ENCODE data around the gene DENND5A. TPM values are rescaled to one million over a fixed set of nuclear protein-coding genes. Genes with fewer than 3 reads are reported as not detected.

Gene DENND5A
- total and polyA plus RNA-seq, 5 donors from 2014 or later, result 2.2 to 44.3 (median 3.8) TPM

DNA sequence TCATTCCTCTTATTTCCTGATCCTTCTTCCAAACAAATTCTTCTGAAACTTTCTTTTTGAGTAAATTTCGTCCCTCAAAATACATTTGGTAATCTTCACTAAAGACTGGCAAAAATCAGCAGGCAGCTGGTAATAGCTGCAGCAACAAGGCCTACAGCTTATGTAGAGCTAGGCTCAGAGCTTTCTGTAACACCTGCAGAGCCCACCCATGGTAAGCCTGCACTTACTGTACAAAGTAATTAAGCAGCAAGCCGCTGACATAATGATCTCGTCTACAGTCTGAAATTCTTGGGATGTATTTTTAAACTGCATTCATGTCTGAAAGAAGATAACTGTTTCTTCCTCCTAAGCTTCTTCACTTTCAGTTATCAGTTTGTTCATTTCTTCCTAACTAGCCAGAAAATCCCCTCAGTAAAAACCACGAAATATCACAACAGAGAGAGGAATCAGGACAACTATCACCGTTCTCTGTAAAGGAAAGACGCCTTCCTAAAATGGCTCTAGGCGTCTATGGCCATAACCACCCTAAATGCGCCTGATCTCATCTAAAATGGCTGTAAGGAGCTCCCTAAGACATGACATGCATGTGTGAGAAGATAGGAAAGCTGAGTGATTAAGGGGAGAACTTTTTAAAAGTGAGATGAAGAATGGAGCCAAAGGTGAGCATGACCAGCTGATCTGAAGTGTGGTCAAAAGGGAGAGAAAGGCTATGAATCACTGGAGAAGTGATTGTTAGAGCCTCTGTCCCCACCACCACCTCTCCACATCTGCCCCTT is 56.2 kb downstream of the DENND5A start:
- Mint-ChIP-seq H3K27ac (peak overlapping the region in 2 of 3 donors; percentile 9 to 40), H3K4me3 (no peak overlapping the region), H3K9me3 (no peaks in the 10 kb centered on the region), H3K4me1 (peaks cover 0 to 17% (median 6%) of the 10 kb centered on the region in 4 donors), H3K27me3 (no peaks in the 10 kb centered on the region), H3K36me3 (no peaks in the 10 kb centered on the region)
- ATAC-seq (ENCODE audit: low read depth in 2 of 2) (no peak), DNase-seq (no peak)
- Histone ChIP-seq H3K4me3 (ENCODE audit: low read depth, low read length) (no peak overlapping the region), H3K9me3 (ENCODE audit: control insufficient read depth in 2 of 2, low read length in 2 of 2) (no peaks in the 10 kb centered on the region), H3K27me3 (ENCODE audit: control insufficient read depth, insufficient read depth, low read length) (no peaks in the 10 kb centered on the region), H3K4me1 (ENCODE audit: control insufficient read depth, insufficient read depth, low read length, poor library complexity, severe bottlenecking) (no peaks in the 10 kb centered on the region), H3K36me3 (ENCODE audit: control insufficient read depth, insufficient read depth, low read length) (no peaks in the 10 kb centered on the region), H3K27ac (ENCODE audit: insufficient read depth, low read length, poor library complexity, severe bottlenecking) (no peak overlapping the region)

DNA sequence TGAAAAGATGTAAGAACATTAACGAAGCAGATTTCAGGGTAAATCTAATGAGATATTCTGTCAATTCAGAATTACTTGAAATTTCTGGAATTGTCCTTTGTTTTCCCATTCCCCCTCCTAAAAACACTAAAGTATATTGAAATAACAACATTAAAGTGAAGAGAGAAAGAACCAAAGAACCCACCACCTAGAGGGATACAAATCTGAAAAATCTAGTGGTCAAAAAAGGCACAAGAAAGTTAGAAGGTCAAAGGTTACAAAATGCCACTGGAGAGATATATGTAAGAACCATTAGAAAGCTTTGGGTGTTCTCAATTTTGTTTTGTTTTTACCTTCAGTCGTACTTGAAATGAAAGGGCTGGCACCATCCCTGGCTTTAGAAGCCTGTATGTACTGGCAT is 57.9 kb downstream of the DENND5A start:
- no peak for DNase-seq
- Histone ChIP-seq H3K4me3 (ENCODE audit: low read depth, low read length) (no peak overlapping the region), H3K9me3 (ENCODE audit: control insufficient read depth in 2 of 2, low read length in 2 of 2) (no peaks in the 10 kb centered on the region), H3K27ac (ENCODE audit: insufficient read depth, low read length, poor library complexity, severe bottlenecking) (no peak overlapping the region), H3K4me1 (ENCODE audit: control insufficient read depth, insufficient read depth, low read length, poor library complexity, severe bottlenecking) (no peaks in the 10 kb centered on the region), H3K27me3 (ENCODE audit: control insufficient read depth, insufficient read depth, low read length) (no peaks in the 10 kb centered on the region), H3K36me3 (ENCODE audit: control insufficient read depth, insufficient read depth, low read length) (no peaks in the 10 kb centered on the region)
- Mint-ChIP-seq H3K9me3 (no peaks in the 10 kb centered on the region), H3K4me3 (no peak overlapping the region), H3K36me3 (no peaks in the 10 kb centered on the region), H3K27me3 (no peaks in the 10 kb centered on the region), H3K4me1 (peaks cover 0 to 16% (median 6%) of the 10 kb centered on the region in 4 donors), H3K27ac (no peak overlapping the region)
- ATAC-seq (ENCODE audit: low read depth in 2 of 2), result no peak

DNA sequence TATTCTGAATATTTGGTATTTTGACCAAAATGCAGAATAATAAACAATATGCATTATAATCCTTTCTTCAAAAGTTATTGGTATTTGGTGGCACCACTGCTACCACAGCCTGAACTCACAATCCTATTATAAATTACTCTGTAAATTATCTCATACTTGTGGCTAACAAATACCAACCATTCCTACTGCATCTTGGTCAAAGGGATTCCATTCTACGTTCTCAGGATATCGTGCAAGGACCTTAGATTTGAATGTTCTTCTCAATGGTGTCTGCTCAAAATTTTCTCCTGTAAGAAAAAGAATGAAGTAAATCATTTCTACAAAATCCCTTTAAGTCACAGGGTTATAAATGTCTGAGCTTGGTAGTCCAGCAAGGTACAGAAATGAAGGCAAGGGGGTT is 58.7 kb downstream of the DENND5A start:
- Mint-ChIP-seq H3K36me3 (no peaks in the 10 kb centered on the region), H3K27ac (no peak overlapping the region), H3K4me3 (no peak overlapping the region), H3K9me3 (no peaks in the 10 kb centered on the region), H3K27me3 (no peaks in the 10 kb centered on the region), H3K4me1 (peaks cover 0 to 13% (median 6%) of the 10 kb centered on the region in 4 donors)
- no peak for ATAC-seq (ENCODE audit: low read depth in 2 of 2)
- H3K4me1 ChIP-seq (ENCODE audit: control insufficient read depth, insufficient read depth, low read length, poor library complexity, severe bottlenecking), result no peaks in the 10 kb centered on the region
- no peaks in the 10 kb centered on the region for H3K27me3 ChIP-seq (ENCODE audit: control insufficient read depth, insufficient read depth, low read length)
- no peak overlapping the region for H3K4me3 ChIP-seq (ENCODE audit: low read depth, low read length)
- no peaks in the 10 kb centered on the region for H3K9me3 ChIP-seq (ENCODE audit: control insufficient read depth in 2 of 2, low read length in 2 of 2)
- H3K27ac ChIP-seq (ENCODE audit: insufficient read depth, low read length, poor library complexity, severe bottlenecking), result no peak overlapping the region
- H3K36me3 ChIP-seq (ENCODE audit: control insufficient read depth, insufficient read depth, low read length), result no peaks in the 10 kb centered on the region
- no peak for DNase-seq

GRCh38 chr11:9203691-9204311 is 61.3 kb downstream of the DENND5A start:
- no peaks in the 10 kb centered on the region for H3K36me3 ChIP-seq (ENCODE audit: control insufficient read depth, insufficient read depth, low read length)
- H3K9me3 ChIP-seq (ENCODE audit: control insufficient read depth in 2 of 2, low read length in 2 of 2), result no peaks in the 10 kb centered on the region
- ATAC-seq (ENCODE audit: low read depth in 2 of 2) (peak in 1 of 2 donors; percentile 42), DNase-seq (peak in 2 of 3 donors; percentile 11 to 33)
- H3K27ac ChIP-seq (ENCODE audit: insufficient read depth, low read length, poor library complexity, severe bottlenecking), result no peak overlapping the region
- Mint-ChIP-seq H3K9me3 (no peaks in the 10 kb centered on the region), H3K27ac (no peak overlapping the region), H3K4me3 (no peak overlapping the region), H3K27me3 (no peaks in the 10 kb centered on the region), H3K36me3 (no peaks in the 10 kb centered on the region), H3K4me1 (peaks cover 0 to 3% (median under 1%) of the 10 kb centered on the region in 4 donors)
- H3K4me3 ChIP-seq (ENCODE audit: low read depth, low read length), result no peak overlapping the region
- no peaks in the 10 kb centered on the region for H3K27me3 ChIP-seq (ENCODE audit: control insufficient read depth, insufficient read depth, low read length)
- no peaks in the 10 kb centered on the region for H3K4me1 ChIP-seq (ENCODE audit: control insufficient read depth, insufficient read depth, low read length, poor library complexity, severe bottlenecking)

DNA sequence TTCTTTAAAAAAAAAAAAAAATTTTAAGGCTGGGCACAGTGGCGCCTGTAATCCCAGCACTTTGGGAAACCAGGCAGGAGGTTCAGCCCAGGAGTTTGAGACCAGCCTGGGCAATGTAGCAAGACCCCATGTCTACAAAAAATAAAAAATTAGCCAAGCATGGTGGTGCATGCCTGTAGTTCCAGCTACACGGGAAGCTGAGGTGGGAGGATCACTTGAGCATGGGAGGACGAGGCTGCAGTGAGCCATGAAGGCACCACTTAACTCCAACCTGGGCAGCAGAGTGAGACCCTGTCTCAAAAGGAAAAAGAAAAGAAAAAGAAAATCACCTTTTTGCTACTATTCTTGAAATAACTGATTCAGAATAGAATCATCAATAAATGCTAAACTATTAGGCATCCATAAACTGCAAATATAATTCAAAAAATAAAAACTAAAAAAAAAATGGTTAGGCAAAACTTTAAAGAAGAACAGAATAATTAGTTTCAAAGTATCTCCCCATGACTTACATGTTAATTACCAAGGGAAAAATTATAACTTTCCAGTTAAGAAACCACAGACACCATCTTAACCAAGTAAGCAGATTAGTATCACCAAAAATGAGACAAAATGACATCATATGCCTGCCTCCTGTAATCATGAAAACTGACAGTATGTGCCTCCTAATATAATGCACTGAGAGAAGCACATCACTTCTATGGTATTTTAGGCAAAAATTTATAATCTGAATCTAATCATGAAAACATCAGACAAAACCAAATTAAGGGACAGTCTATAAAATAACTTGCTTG is 63.6 kb downstream of the DENND5A start:
- Mint-ChIP-seq H3K36me3 (no peaks in the 10 kb centered on the region), H3K4me1 (no peaks in the 10 kb centered on the region), H3K27ac (no peak overlapping the region), H3K27me3 (no peaks in the 10 kb centered on the region), H3K9me3 (no peaks in the 10 kb centered on the region), H3K4me3 (no peak overlapping the region)
- Histone ChIP-seq H3K9me3 (ENCODE audit: control insufficient read depth in 2 of 2, low read length in 2 of 2) (no peaks in the 10 kb centered on the region), H3K4me3 (ENCODE audit: low read depth, low read length) (no peak overlapping the region), H3K27ac (ENCODE audit: insufficient read depth, low read length, poor library complexity, severe bottlenecking) (no peak overlapping the region), H3K4me1 (ENCODE audit: control insufficient read depth, insufficient read depth, low read length, poor library complexity, severe bottlenecking) (no peaks in the 10 kb centered on the region), H3K27me3 (ENCODE audit: control insufficient read depth, insufficient read depth, low read length) (no peaks in the 10 kb centered on the region), H3K36me3 (ENCODE audit: control insufficient read depth, insufficient read depth, low read length) (no peaks in the 10 kb centered on the region)
- DNase-seq (no peak), ATAC-seq (ENCODE audit: low read depth in 2 of 2) (no peak)

DNA sequence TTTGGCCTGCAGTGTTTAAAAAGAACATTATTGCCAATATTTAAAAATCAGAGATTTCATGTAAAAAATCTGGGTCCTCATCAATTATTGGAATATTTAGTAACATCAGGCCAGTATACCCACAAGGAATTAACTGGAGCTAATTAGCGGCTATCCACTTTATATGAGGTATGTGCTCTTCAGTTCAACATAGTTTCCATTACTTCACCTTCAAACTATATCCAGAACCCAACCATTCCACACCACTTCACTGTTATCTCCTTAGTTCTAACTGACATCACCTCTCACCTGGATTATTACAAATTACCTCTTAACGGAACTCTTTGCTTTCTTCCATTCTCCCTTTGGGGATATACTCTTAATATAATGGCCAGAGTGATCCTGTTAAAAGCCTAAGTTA is 64.7 kb downstream of the DENND5A start:
- Mint-ChIP-seq H3K4me3 (no peak overlapping the region), H3K27me3 (no peaks in the 10 kb centered on the region), H3K4me1 (peaks cover 0 to 5% (median 0%) of the 10 kb centered on the region in 4 donors), H3K9me3 (no peaks in the 10 kb centered on the region), H3K36me3 (no peaks in the 10 kb centered on the region), H3K27ac (no peak overlapping the region)
- no peak overlapping the region for H3K4me3 ChIP-seq (ENCODE audit: low read depth, low read length)
- no peaks in the 10 kb centered on the region for H3K36me3 ChIP-seq (ENCODE audit: control insufficient read depth, insufficient read depth, low read length)
- no peaks in the 10 kb centered on the region for H3K4me1 ChIP-seq (ENCODE audit: control insufficient read depth, insufficient read depth, low read length, poor library complexity, severe bottlenecking)
- DNase-seq (no peak), ATAC-seq (ENCODE audit: low read depth in 2 of 2) (no peak)
- no peaks in the 10 kb centered on the region for H3K9me3 ChIP-seq (ENCODE audit: control insufficient read depth in 2 of 2, low read length in 2 of 2)
- H3K27ac ChIP-seq (ENCODE audit: insufficient read depth, low read length, poor library complexity, severe bottlenecking), result no peak overlapping the region
- no peaks in the 10 kb centered on the region for H3K27me3 ChIP-seq (ENCODE audit: control insufficient read depth, insufficient read depth, low read length)

DNA sequence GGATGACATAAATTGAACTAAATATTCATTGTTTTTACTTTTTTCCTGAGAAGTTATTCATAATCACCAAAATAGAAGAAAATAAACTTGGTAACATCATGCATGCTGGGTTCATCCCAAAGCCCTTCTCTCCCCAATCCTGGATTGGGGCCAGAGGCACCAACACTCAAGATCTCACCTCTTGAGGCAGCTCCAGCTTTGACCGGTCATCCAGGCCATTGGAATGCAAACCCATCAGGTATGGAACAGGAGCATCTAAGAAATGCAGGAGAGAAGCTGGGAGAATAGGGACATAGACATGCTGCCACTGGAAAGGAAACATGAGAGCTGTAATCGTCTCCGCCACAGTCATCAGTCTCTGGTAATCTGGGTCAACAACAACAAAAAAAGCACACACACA is 71.8 kb downstream of the DENND5A start:
- no peaks in the 10 kb centered on the region for H3K4me1 ChIP-seq (ENCODE audit: control insufficient read depth, insufficient read depth, low read length, poor library complexity, severe bottlenecking)
- no peak overlapping the region for H3K27ac Mint-ChIP-seq
- DNase-seq, result no peak
- H3K27ac ChIP-seq (ENCODE audit: insufficient read depth, low read length, poor library complexity, severe bottlenecking), result no peak overlapping the region
- peaks cover 8% of the 10 kb centered on the region for H3K36me3 Mint-ChIP-seq
- H3K4me3 Mint-ChIP-seq, result no peak overlapping the region
- H3K4me1 Mint-ChIP-seq, result peaks cover 0 to 7% (median 0%) of the 10 kb centered on the region in 4 donors
- H3K36me3 ChIP-seq (ENCODE audit: control insufficient read depth, insufficient read depth, low read length), result no peaks in the 10 kb centered on the region
- no peaks in the 10 kb centered on the region for H3K27me3 ChIP-seq (ENCODE audit: control insufficient read depth, insufficient read depth, low read length)
- peaks cover 0 to 2% (median 0%) of the 10 kb centered on the region in 7 donors for H3K9me3 Mint-ChIP-seq
- H3K4me3 ChIP-seq (ENCODE audit: low read depth, low read length), result no peak overlapping the region
- no peaks in the 10 kb centered on the region for H3K9me3 ChIP-seq (ENCODE audit: control insufficient read depth in 2 of 2, low read length in 2 of 2)
- peaks cover 8% of the 10 kb centered on the region for H3K27me3 Mint-ChIP-seq
- ATAC-seq (ENCODE audit: low read depth in 2 of 2), result no peak
